DOHH2 (cell line): Measurements from ENCODE around the gene SSBP3.

Experiments used
- CTCF ChIP-seq: fragments of 200-600 bp; sonication (generic); IDR thresholded peaks from one replicate; pipeline ENCODE4 v1.5.1; 2014; ENCODE audit warnings: antibody characterized with exemption, mild to moderate bottlenecking, low read depth, low read length; ENCODE audit not compliant: poor library complexity, severe bottlenecking
- EZH2phosphoT487 ChIP-seq: fragments of 200-600 bp; sonication (generic); IDR thresholded peaks from 2 replicates; pipeline ENCODE4 v1.6.1; 2017; ENCODE audit warnings: borderline replicate concordance, mild to moderate bottlenecking, antibody characterized with exemption, low read length, moderate library complexity, mixed read lengths

GRCh38 chr1:54309631-54310366 is 96.4 kb downstream of the SSBP3 start:
- TF ChIP-seq CTCF = no peak
- no peak for TF ChIP-seq EZH2phosphoT487
